Gastrocnemius medialis (tissue), 4 donors: Measurements from ENCODE around the gene SHANK2. TPM values are rescaled to one million over a fixed set of nuclear protein-coding genes. Genes with fewer than 3 reads are reported as not detected.

Experiments
- ATAC-seq, 2 donors: fragments of 150-250 bp; one replicate each; pipeline ENCODE4 v1.9.1; 2016
- DNase-seq, 2 donors: peaks; one replicate each; pipeline ENCODE4 v3.0.0-alpha.2; 2019
- H3K27ac ChIP-seq, 4 donors: fragments of 200-600 bp; sonication (generic); 1 replicate in 1 of 4; 2 replicates in 3 of 4; pipeline ENCODE4 v1.5.1; 2016 to 2018; ENCODE audit warnings: mild to moderate bottlenecking in 2 of 4, moderate library complexity in 1 of 4
- H3K27me3 ChIP-seq, 3 donors: fragments of 200-600 bp; sonication (generic) in 2 of 3; 1 replicate in 1 of 3; 2 replicates in 2 of 3; pipeline versions ENCODE4 v1.5.1 to v1.6.0; 2016 to 2019; ENCODE audit warnings: mild to moderate bottlenecking in 1 of 3, moderate library complexity in 1 of 3
- H3K36me3 ChIP-seq, 2 donors: fragments of 200-600 bp; sonication (generic) in 1 of 2; one replicate each; pipeline ENCODE4 v1.5.1; 2017 to 2018
- H3K4me1 ChIP-seq, 2 donors: fragments of 200-600 bp; sonication (generic) in 1 of 2; one replicate each; pipeline ENCODE4 v1.5.1; 2016 to 2017; ENCODE audit warnings: mild to moderate bottlenecking in 2 of 2
- H3K4me3 ChIP-seq, 4 donors: fragments of 200-600 bp; sonication (generic) in 3 of 4; 1 replicate in 1 of 4; 2 replicates in 3 of 4; pipeline ENCODE4 v1.5.1; 2016 to 2019; ENCODE audit warnings: mild to moderate bottlenecking in 2 of 4
- H3K9me3 ChIP-seq, 3 donors: fragments of 200-600 bp; sonication (generic) in 2 of 3; 1 replicate in 1 of 3; 2 replicates in 2 of 3; pipeline ENCODE4 v1.5.1; 2016 to 2019
- POLR2A ChIP-seq, 2 donors: fragments of 450-650 bp; IDR thresholded peaks; one replicate each; pipeline ENCODE4 v1.6.1; 2017; ENCODE audit warnings: antibody characterized with exemption in 2 of 2, mild to moderate bottlenecking in 2 of 2, moderate library complexity in 2 of 2
- in situ Hi-C, 4 donors: fragments of 200-750 bp; cut with MboI; loops; one replicate each; pipeline versions ENCODE4 v1.15.0 to v1.8.0; 2017; ENCODE audit warnings: low sequenced_read_pairs in 4 of 4
- intact Hi-C: fragments of 100-400 bp; cut with DNase I; formaldehyde crosslinking; loops from one replicate; pipeline ENCODE4 v1.15.1; 2023; ENCODE audit warnings: low total_unique reads
- total RNA-seq, 4 donors: library from RNA; depleted of rRNA; stranded (reverse); fragments of >200 nt; gene quantifications; one replicate each; pipeline versions ENCODE4 v1.1.0 to v1.2.3, GENCODE V29; 2016
- TF ChIP-seq, protein P1 (sequence below), 5 experiments: fragments of 450-650 bp in 3 of 5; fragments of 200-600 bp in 2 of 5; sonication (generic) in 2 of 5; IDR thresholded peaks in 4 of 5; conservative IDR thresholded peaks in 1 of 5; 1 replicate in 4 of 5; 2 replicates in 1 of 5; pipeline ENCODE4 v1.5.1; 2016 to 2019; ENCODE audit warnings: antibody characterized with exemption in 5 of 5, mild to moderate bottlenecking in 3 of 5, moderate library complexity in 3 of 5

The SHANK2 gene
- total RNA-seq, 4 donors from 2014 or later = 0.40 TPM; not detected in 3

GRCh38 chr11:71282581-71283351, 30.4 kb upstream of the SHANK2 start:
- Histone ChIP-seq H3K27ac (no peak overlapping the region), H3K4me3 (no peak overlapping the region), H3K4me1 (no peaks in the 10 kb centered on the region), H3K36me3 (no peaks in the 10 kb centered on the region), H3K9me3 (no peaks in the 10 kb centered on the region), H3K27me3 (peaks cover 0 to 5% (median 0%) of the 10 kb centered on the region in 3 donors)
- no peak for DNase-seq
- no peak for ATAC-seq
- TF ChIP-seq POLR2A (IDR thresholded peaks at IDR 0.05) = no peak
- TF ChIP-seq, protein P1, sequence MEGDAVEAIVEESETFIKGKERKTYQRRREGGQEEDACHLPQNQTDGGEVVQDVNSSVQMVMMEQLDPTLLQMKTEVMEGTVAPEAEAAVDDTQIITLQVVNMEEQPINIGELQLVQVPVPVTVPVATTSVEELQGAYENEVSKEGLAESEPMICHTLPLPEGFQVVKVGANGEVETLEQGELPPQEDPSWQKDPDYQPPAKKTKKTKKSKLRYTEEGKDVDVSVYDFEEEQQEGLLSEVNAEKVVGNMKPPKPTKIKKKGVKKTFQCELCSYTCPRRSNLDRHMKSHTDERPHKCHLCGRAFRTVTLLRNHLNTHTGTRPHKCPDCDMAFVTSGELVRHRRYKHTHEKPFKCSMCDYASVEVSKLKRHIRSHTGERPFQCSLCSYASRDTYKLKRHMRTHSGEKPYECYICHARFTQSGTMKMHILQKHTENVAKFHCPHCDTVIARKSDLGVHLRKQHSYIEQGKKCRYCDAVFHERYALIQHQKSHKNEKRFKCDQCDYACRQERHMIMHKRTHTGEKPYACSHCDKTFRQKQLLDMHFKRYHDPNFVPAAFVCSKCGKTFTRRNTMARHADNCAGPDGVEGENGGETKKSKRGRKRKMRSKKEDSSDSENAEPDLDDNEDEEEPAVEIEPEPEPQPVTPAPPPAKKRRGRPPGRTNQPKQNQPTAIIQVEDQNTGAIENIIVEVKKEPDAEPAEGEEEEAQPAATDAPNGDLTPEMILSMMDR (IDR thresholded peaks at IDR 0.05 in 4 of 5, conservative IDR thresholded peaks at IDR 0.05 in 1 of 5) = no peak
- intact Hi-C loops (no loop called here), in situ Hi-C loops (no loop called here)

DNA sequence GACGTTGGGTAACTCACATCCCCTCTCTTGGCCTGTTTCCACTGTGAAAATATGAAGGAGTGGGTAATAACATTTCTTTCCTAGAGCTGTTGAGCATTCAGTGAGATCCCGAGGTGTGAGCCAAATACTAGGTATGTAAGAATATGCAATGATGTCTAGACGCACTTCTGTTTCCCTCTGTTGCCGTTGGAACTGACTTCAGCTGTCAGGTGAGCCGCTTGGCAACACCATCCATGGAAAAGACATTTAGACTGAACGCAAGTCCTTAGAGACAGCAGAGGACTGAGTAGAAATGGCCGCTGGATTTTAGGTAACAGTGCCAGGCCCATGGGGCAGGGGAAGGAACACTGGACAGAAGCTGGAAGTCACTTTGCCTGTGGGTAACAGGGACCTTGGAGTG, 29.5 kb upstream of the SHANK2 start:
- no peaks in the 10 kb centered on the region for H3K9me3 ChIP-seq
- in situ Hi-C loops = no loop called here
- intact Hi-C loops = no loop called here
- H3K4me3 ChIP-seq = no peak overlapping the region
- H3K36me3 ChIP-seq = no peaks in the 10 kb centered on the region
- H3K27me3 ChIP-seq = peaks cover 0 to 5% (median 0%) of the 10 kb centered on the region in 3 donors
- H3K4me1 ChIP-seq = no peaks in the 10 kb centered on the region
- no peak overlapping the region for H3K27ac ChIP-seq
- no peak for ATAC-seq
- TF ChIP-seq, protein P1 (IDR thresholded peaks at IDR 0.05 in 4 of 5, conservative IDR thresholded peaks at IDR 0.05 in 1 of 5) = no peak
- no peak for TF ChIP-seq POLR2A (IDR thresholded peaks at IDR 0.05)
- DNase-seq = no peak

- Histone ChIP-seq H3K4me3 (no peak overlapping the region), H3K27ac (no peak overlapping the region), H3K27me3 (peaks cover 0 to 5% (median 0%) of the 10 kb centered on the region in 3 donors), H3K36me3 (no peaks in the 10 kb centered on the region), H3K9me3 (no peaks in the 10 kb centered on the region), H3K4me1 (no peaks in the 10 kb centered on the region)
- TF ChIP-seq POLR2A (IDR thresholded peaks at IDR 0.05) = no peak
- TF ChIP-seq, protein P1 (IDR thresholded peaks at IDR 0.05 in 4 of 5, conservative IDR thresholded peaks at IDR 0.05 in 1 of 5) = no peak
- in situ Hi-C loops = no loop called here
- no peak for DNase-seq
- intact Hi-C loops = no loop called here
- no peak for ATAC-seq
These were observed 28.8 kb upstream of the SHANK2 start for GRCh38 chr11:71281204-71281603.

DNA sequence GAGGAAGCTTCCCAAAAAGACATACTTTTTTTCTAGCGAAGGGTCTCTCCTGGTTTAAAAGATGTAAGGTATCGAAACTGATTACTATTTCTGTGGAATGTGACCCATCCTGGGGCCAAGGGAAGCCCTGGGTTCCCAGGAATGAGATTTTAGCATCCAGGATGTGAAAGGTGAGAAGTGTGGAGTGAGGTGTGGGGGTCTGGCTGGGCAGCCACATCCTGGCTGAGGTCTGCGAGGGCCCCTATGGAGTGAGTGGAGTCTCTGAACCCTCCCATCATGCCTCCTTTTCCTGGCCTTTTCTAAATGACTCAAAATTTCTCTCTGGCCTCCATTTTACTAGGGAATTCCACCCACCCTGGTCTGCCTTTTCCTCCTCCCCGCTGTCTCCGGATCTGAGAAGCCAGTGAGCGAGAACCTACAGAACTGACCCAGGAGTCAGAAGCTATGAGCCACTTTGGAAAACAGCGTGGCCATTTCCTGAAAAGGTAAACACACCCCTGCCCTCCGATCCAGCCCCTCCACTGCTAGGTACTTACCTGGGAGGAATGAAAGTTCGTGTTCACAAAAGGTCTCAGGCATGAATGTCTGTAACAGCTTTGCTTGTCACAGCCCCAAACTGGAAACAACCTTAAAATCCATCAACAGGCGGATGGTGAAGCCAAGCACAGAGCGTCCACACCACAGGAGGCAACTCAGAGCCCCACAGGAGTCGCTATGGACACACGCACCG, 27.7 kb upstream of the SHANK2 start:
- TF ChIP-seq POLR2A (IDR thresholded peaks at IDR 0.05) = no peak
- TF ChIP-seq, protein P1 (IDR thresholded peaks at IDR 0.05 in 4 of 5, conservative IDR thresholded peaks at IDR 0.05 in 1 of 5) = no peak
- H3K9me3 ChIP-seq = no peaks in the 10 kb centered on the region
- intact Hi-C loops = no loop called here
- no peak overlapping the region for H3K27ac ChIP-seq
- in situ Hi-C loops = loop anchor here in 1 of 4 donors (10.0 kb wide), 1 partner anchor 55 kb away; no protein-coding TSS in a partner anchor
- H3K36me3 ChIP-seq = no peaks in the 10 kb centered on the region
- no peaks in the 10 kb centered on the region for H3K27me3 ChIP-seq
- no peak overlapping the region for H3K4me3 ChIP-seq
- no peaks in the 10 kb centered on the region for H3K4me1 ChIP-seq
- ATAC-seq = no peak
- DNase-seq = no peak
